Smooth muscle cell (in vitro differentiated cells): ENCODE results near the gene PLA2G2D. TPM values are rescaled to one million over a fixed set of nuclear protein-coding genes. Genes with fewer than 3 reads are reported as not detected.

Experiments used
- DNase-seq: peaks from one replicate; lab custom pipeline; 2025; ENCODE audit not compliant: unreplicated experiment; lab: John Stamatoyannopoulos, UW
- H2AFZ ChIP-seq: fragments of 200-600 bp; sonication (generic); 2 replicates; pipeline ENCODE4 v1.6.0; 2016; ENCODE audit warnings: antibody characterized with exemption, low read depth, mild to moderate bottlenecking
- H3F3A ChIP-seq: fragments of 200-600 bp; sonication (generic); 2 replicates; pipeline ENCODE4 v1.6.0; 2017; ENCODE audit warnings: antibody characterized with exemption, low read depth
- H3K27ac ChIP-seq: fragments of 200-600 bp; sonication (generic); 2 replicates; pipeline ENCODE4 v1.5.1; 2016; ENCODE audit warnings: low read depth, mild to moderate bottlenecking
- H3K27me3 ChIP-seq: fragments of 200-600 bp; sonication (generic); 2 replicates; pipeline ENCODE4 v1.6.1; 2016; ENCODE audit warnings: low read depth, mild to moderate bottlenecking
- H3K36me3 ChIP-seq: fragments of 200-600 bp; sonication (generic); 2 replicates; pipeline ENCODE4 v1.5.1; 2016; ENCODE audit warnings: low read depth
- H3K4me1 ChIP-seq: fragments of 200-600 bp; sonication (generic); 2 replicates; pipeline ENCODE4 v1.5.1; 2016; ENCODE audit warnings: low read depth
- H3K4me2 ChIP-seq: fragments of 200-600 bp; sonication (generic); 2 replicates; pipeline ENCODE4 v1.6.0; 2016; ENCODE audit warnings: mild to moderate bottlenecking
- H3K4me3 ChIP-seq: fragments of 200-600 bp; sonication (generic); 2 replicates; pipeline ENCODE4 v1.5.1; 2016; ENCODE audit warnings: mild to moderate bottlenecking
- H3K79me2 ChIP-seq: fragments of 200-600 bp; sonication (generic); 2 replicates; pipeline ENCODE4 v1.6.0; 2016; ENCODE audit warnings: low read depth, mild to moderate bottlenecking
- H3K9ac ChIP-seq: fragments of 200-600 bp; sonication (generic); 2 replicates; pipeline ENCODE4 v1.6.0; 2016; ENCODE audit warnings: low read depth
- H3K9me3 ChIP-seq: fragments of 200-600 bp; sonication (generic); replicated peaks from 2 replicates; pipeline ENCODE4 v1.5.1; 2016; ENCODE audit warnings: low read depth
- H4K20me1 ChIP-seq: fragments of 200-600 bp; sonication (generic); 2 replicates; pipeline ENCODE4 v1.6.0; 2016; ENCODE audit warnings: low read depth
- CTCF ChIP-seq: fragments of 200-600 bp; sonication (generic); IDR thresholded peaks from 2 replicates; pipeline ENCODE4 v1.5.1; 2017; ENCODE audit warnings: borderline replicate concordance, mild to moderate bottlenecking, antibody characterized with exemption; ENCODE audit not compliant: insufficient read depth, poor library complexity, severe bottlenecking
- WGBS: methylation state at CpG from one replicate; pipeline ENCODE4 v1.1.7; 2016; ENCODE audit warnings: low lambda C conversion rate; 5-methylcytosine and 5-hydroxymethylcytosine counted together
- polyA plus RNA-seq: library from polyadenylated mRNA; unstranded; fragments of >200 nt; fragmentation: Nextera tagmentation; extraction: Ambion mirVana; gene quantifications from 2 replicates; pipeline ENCODE4 v1.2.1, GENCODE V29; 2016
- total RNA-seq: library from RNA; depleted of rRNA; stranded (reverse); fragments of >200 nt; gene quantifications from 2 replicates; pipeline ENCODE4 v1.2.3, GENCODE V29; 2014

PLA2G2D gene
- total and polyA plus RNA-seq, 2 experiments from 2014 or later = not detected

- DNase-seq = no peak
- Histone ChIP-seq H3K79me2 (no peaks in the 10 kb centered on the region), H3K36me3 (no peaks in the 10 kb centered on the region), H3K9me3 (no peaks in the 10 kb centered on the region), H3K4me2 (no peak overlapping the region), H3K4me3 (no peak overlapping the region), H3K27ac (no peak overlapping the region), H2AFZ (no peak overlapping the region), H4K20me1 (no peaks in the 10 kb centered on the region), H3K9ac (no peak overlapping the region), H3F3A (no peaks in the 10 kb centered on the region), H3K4me1 (no peaks in the 10 kb centered on the region), H3K27me3 (peaks cover 5% of the 10 kb centered on the region)
- no peak for TF ChIP-seq CTCF
- 95% methylated on average over 6 of the region's 6 CpGs for WGBS
These were observed 28.7 kb downstream of the PLA2G2D start for GRCh38 chr1:20090641-20091040.

- H3K27me3 ChIP-seq = peaks cover 5% of the 10 kb centered on the region
- no peaks in the 10 kb centered on the region for H3K9me3 ChIP-seq
- no peak overlapping the region for H3K27ac ChIP-seq
- no peaks in the 10 kb centered on the region for H4K20me1 ChIP-seq
- H3K4me1 ChIP-seq = no peaks in the 10 kb centered on the region
- WGBS = 95% methylated on average over 3 of the region's 3 CpGs
- no peak overlapping the region for H3K4me3 ChIP-seq
- H2AFZ ChIP-seq = no peak overlapping the region
- no peak overlapping the region for H3K9ac ChIP-seq
- no peak for DNase-seq
- H3K4me2 ChIP-seq = no peak overlapping the region
- H3K79me2 ChIP-seq = no peaks in the 10 kb centered on the region
- no peaks in the 10 kb centered on the region for H3F3A ChIP-seq
- H3K36me3 ChIP-seq = no peaks in the 10 kb centered on the region
- TF ChIP-seq CTCF = no peak
These were observed 29.2 kb downstream of the PLA2G2D start for GRCh38 chr1:20090119-20090518.

GRCh38 chr1:20089328-20090077 lies 29.8 kb downstream of the PLA2G2D start:
- H2AFZ ChIP-seq = no peak overlapping the region

More at GRCh38 chr1:20089328-20090077, 29.8 kb downstream of the PLA2G2D start:
- Histone ChIP-seq H4K20me1 (no peaks in the 10 kb centered on the region), H3K27ac (no peak overlapping the region), H3K4me2 (no peak overlapping the region), H3K4me1 (no peaks in the 10 kb centered on the region), H3K9ac (no peak overlapping the region), H3K4me3 (no peak overlapping the region), H3K9me3 (no peaks in the 10 kb centered on the region), H3F3A (no peaks in the 10 kb centered on the region), H3K36me3 (no peaks in the 10 kb centered on the region), H3K27me3 (peaks cover 5% of the 10 kb centered on the region), H3K79me2 (no peaks in the 10 kb centered on the region)
- TF ChIP-seq CTCF = no peak
- WGBS = 91% methylated on average over 19 of the region's 19 CpGs
- no peak for DNase-seq
